GM21526 (cell line): Measurements from ENCODE around the gene CAMTA1.

Experiments
- ATAC-seq: cut with Tn5 transposase; IDR thresholded peaks from one replicate; pipeline ENCODE4 v1.9.1; 2021; ENCODE audit warnings: moderate library complexity; ENCODE audit not compliant: unreplicated experiment, low FRiP score

The CAMTA1 gene

GRCh38 chr1:7813677-7814373 lies 1028.6 kb downstream of the CAMTA1 start:
- ATAC-seq: no peak
